ENCODE results near the gene NR4A3.
A peak's percentile ranks its signal among the peaks of the same experiment; 100 is the strongest.

NR4A3 gene

GRCh38 chr9:99824378-99825171 is 2.9 kb downstream of the NR4A3 start:
- H3K4me3 ChIP-seq (ENCODE audit: low read depth, low read length): peak overlapping the region; percentile 76
- peak; percentile 73 for TF ChIP-seq CTCF (IDR thresholded peaks at IDR 0.05; ENCODE audit: borderline replicate concordance, insufficient read depth, low read depth, low read length)

- H3K4me3 ChIP-seq (ENCODE audit: low read depth, low read length): no peak overlapping the region
- TF ChIP-seq CTCF (IDR thresholded peaks at IDR 0.05; ENCODE audit: borderline replicate concordance, insufficient read depth, low read depth, low read length): no peak
Measured at GRCh38 chr9:99825172-99826046, 3.7 kb downstream of the NR4A3 start.

- H3K4me3 ChIP-seq (ENCODE audit: low read depth, low read length): no peak overlapping the region
- TF ChIP-seq CTCF (IDR thresholded peaks at IDR 0.05; ENCODE audit: borderline replicate concordance, insufficient read depth, low read depth, low read length): no peak
Measured at GRCh38 chr9:99826579-99826978, 4.9 kb downstream of the NR4A3 start.

GRCh38 chr9:99827244-99827643 is 5.6 kb downstream of the NR4A3 start:
- no peak overlapping the region for H3K4me3 ChIP-seq (ENCODE audit: low read depth, low read length)
- no peak for TF ChIP-seq CTCF (IDR thresholded peaks at IDR 0.05; ENCODE audit: borderline replicate concordance, insufficient read depth, low read depth, low read length)

GRCh38 chr9:99828054-99828416 is 6.3 kb downstream of the NR4A3 start:
- TF ChIP-seq CTCF (IDR thresholded peaks at IDR 0.05; ENCODE audit: borderline replicate concordance, insufficient read depth, low read depth, low read length): no peak
- H3K4me3 ChIP-seq (ENCODE audit: low read depth, low read length): no peak overlapping the region

GRCh38 chr9:99828417-99829176 is 6.9 kb downstream of the NR4A3 start:
- H3K4me3 ChIP-seq (ENCODE audit: low read depth, low read length): no peak overlapping the region
- TF ChIP-seq CTCF (IDR thresholded peaks at IDR 0.05; ENCODE audit: borderline replicate concordance, insufficient read depth, low read depth, low read length): no peak

Measured in GM12875 (cell line).